WTC11 (cell line): Measurements from ENCODE around the gene C4orf50. TPM values are rescaled to one million over a fixed set of nuclear protein-coding genes. Genes with fewer than 3 reads are reported as not detected.

Experiments
- ATAC-seq: fragments of 200-7000 bp; cut with Tn5 transposase; 2 replicates; pipeline ENCODE4 v1.10.0; 2021; ENCODE audit warnings: mild to moderate bottlenecking, moderate library complexity
- CTCF ChIA-PET: fragments of 300-600 bp; sonication (Branson Sonifier 250); formaldehyde crosslinking; loops from one replicate; lab custom pipeline; 2021; ENCODE audit warnings: antibody characterized with exemption; lab: Charles Lee
- POLR2A ChIA-PET: fragments of 350-600 bp; sonication (Branson Sonifier 250); formaldehyde crosslinking; loops from one replicate; lab custom pipeline; 2021; ENCODE audit warnings: antibody characterized with exemption; lab: Charles Lee
- DNase-seq: peaks from one replicate; pipeline ENCODE4 v3.0.0; 2021; ENCODE audit warnings: low spot score
- H3K27ac Mint-ChIP-seq: 2 replicates; pipeline ENCODE4 v1.8.0; 2021; ENCODE audit warnings: mixed read lengths
- H3K27me3 Mint-ChIP-seq: 2 replicates; pipeline ENCODE4 v1.8.0; 2021; ENCODE audit warnings: low read depth, mild to moderate bottlenecking, moderate library complexity, mixed read lengths
- H3K36me3 Mint-ChIP-seq: 2 replicates; pipeline ENCODE4 v1.8.0; 2021; ENCODE audit warnings: mixed read lengths
- H3K4me1 Mint-ChIP-seq: 2 replicates; pipeline ENCODE4 v1.8.0; 2022; ENCODE audit warnings: mixed read lengths
- H3K4me3 Mint-ChIP-seq: 2 replicates; pipeline ENCODE4 v1.8.0; 2021; ENCODE audit warnings: mild to moderate bottlenecking, moderate library complexity, mixed read lengths
- H3K9me3 Mint-ChIP-seq: 2 replicates; pipeline ENCODE4 v1.8.0; 2021; ENCODE audit warnings: mixed read lengths
- ARID4B ChIP-seq: sonication (generic); formaldehyde crosslinking; IDR thresholded peaks from 2 replicates; pipeline ENCODE4 v1.8.0; 2023; ENCODE audit warnings: missing genetic modification reagents, mild to moderate bottlenecking, borderline replicate concordance
- ATF1 ChIP-seq: sonication (generic); formaldehyde crosslinking; IDR thresholded peaks from 2 replicates; pipeline ENCODE4 v1.8.1; 2023; ENCODE audit warnings: mild to moderate bottlenecking, moderate library complexity, missing genetic modification reagents
- ATF3 ChIP-seq: sonication (generic); formaldehyde crosslinking; conservative IDR thresholded peaks from 2 replicates; pipeline ENCODE4 v1.8.1; 2022; ENCODE audit warnings: mild to moderate bottlenecking, missing genetic modification reagents
- ATF6 ChIP-seq: sonication (generic); formaldehyde crosslinking; IDR thresholded peaks from 2 replicates; pipeline ENCODE4 v1.8.1; 2023; ENCODE audit warnings: mild to moderate bottlenecking, missing genetic modification reagents
- CDX4 ChIP-seq: fragments of 250-450 bp; sonication (Bioruptor Pico); IDR thresholded peaks from 2 replicates; pipeline ENCODE4 v1.9.0; 2021; ENCODE audit warnings: moderate library complexity, mild to moderate bottlenecking, inconsistent platforms, borderline replicate concordance
- E2F5 ChIP-seq: sonication (generic); formaldehyde crosslinking; IDR thresholded peaks from 2 replicates; pipeline ENCODE4 v1.8.1; 2022; ENCODE audit warnings: mild to moderate bottlenecking, moderate library complexity, missing genetic modification reagents
- FOXJ3 ChIP-seq: sonication (generic); formaldehyde crosslinking; IDR thresholded peaks from 2 replicates; pipeline ENCODE4 v1.9.0; 2021; ENCODE audit warnings: missing genetic modification reagents, mild to moderate bottlenecking, borderline replicate concordance
- GABPB1 ChIP-seq: sonication (generic); formaldehyde crosslinking; IDR thresholded peaks from 2 replicates; pipeline ENCODE4 v1.8.1; 2023; ENCODE audit warnings: mild to moderate bottlenecking, missing genetic modification reagents
- GTF2I ChIP-seq: fragments of 250-450 bp; sonication (Bioruptor Pico); conservative IDR thresholded peaks from 2 replicates; pipeline ENCODE4 v1.4.0; 2021; ENCODE audit warnings: mild to moderate bottlenecking
- HMGXB4 ChIP-seq: sonication (generic); formaldehyde crosslinking; IDR thresholded peaks from 2 replicates; pipeline ENCODE4 v1.8.1; 2023; ENCODE audit warnings: mild to moderate bottlenecking, moderate library complexity, missing genetic modification reagents
- JUN ChIP-seq: sonication (generic); formaldehyde crosslinking; IDR thresholded peaks from 2 replicates; pipeline ENCODE4 v1.8.0; 2023; ENCODE audit warnings: mild to moderate bottlenecking, missing genetic modification reagents
- KAT7 ChIP-seq: sonication (generic); formaldehyde crosslinking; IDR thresholded peaks from 2 replicates; pipeline ENCODE4 v1.8.1; 2023; ENCODE audit warnings: missing genetic modification reagents, mild to moderate bottlenecking, borderline replicate concordance
- MAX ChIP-seq: sonication (generic); formaldehyde crosslinking; IDR thresholded peaks from 2 replicates; pipeline ENCODE4 v1.8.0; 2022; ENCODE audit warnings: mild to moderate bottlenecking, missing genetic modification reagents
- NFYB ChIP-seq: sonication (generic); formaldehyde crosslinking; conservative IDR thresholded peaks from 2 replicates; pipeline ENCODE4 v1.8.0; 2022; ENCODE audit warnings: low read depth, missing genetic modification reagents
- PRRX2 ChIP-seq: fragments of 250-450 bp; sonication (Bioruptor Pico); IDR thresholded peaks from 2 replicates; pipeline ENCODE4 v1.8.0; 2021; ENCODE audit warnings: mild to moderate bottlenecking
- SMAD3 ChIP-seq: sonication (generic); formaldehyde crosslinking; IDR thresholded peaks from 2 replicates; pipeline ENCODE4 v1.8.0; 2022; ENCODE audit warnings: missing genetic modification reagents, mild to moderate bottlenecking, borderline replicate concordance
- SOX15 ChIP-seq: fragments of 250-450 bp; sonication (Bioruptor Pico); IDR thresholded peaks from 2 replicates; pipeline ENCODE4 v1.9.0; 2021; ENCODE audit warnings: mild to moderate bottlenecking
- TP53 ChIP-seq: sonication (generic); formaldehyde crosslinking; IDR thresholded peaks from 2 replicates; pipeline ENCODE4 v1.8.1; 2023; ENCODE audit warnings: mild to moderate bottlenecking, missing genetic modification reagents
- USF2 ChIP-seq: sonication (generic); formaldehyde crosslinking; IDR thresholded peaks from 2 replicates; pipeline ENCODE4 v1.8.1; 2023; ENCODE audit warnings: mild to moderate bottlenecking, missing genetic modification reagents, moderate library complexity
- ZNF121 ChIP-seq: sonication (generic); formaldehyde crosslinking; IDR thresholded peaks from 2 replicates; pipeline ENCODE4 v1.8.0; 2023; ENCODE audit warnings: missing genetic modification reagents
- ZNF138 ChIP-seq: sonication (generic); formaldehyde crosslinking; conservative IDR thresholded peaks from 2 replicates; pipeline ENCODE4 v1.8.1; 2022; ENCODE audit warnings: mild to moderate bottlenecking, moderate library complexity, missing genetic modification reagents
- ZNF232 ChIP-seq: sonication (generic); formaldehyde crosslinking; IDR thresholded peaks from 2 replicates; pipeline ENCODE4 v1.8.0; 2022; ENCODE audit warnings: mild to moderate bottlenecking, missing genetic modification reagents
- total RNA-seq: library from RNA; stranded (reverse); gene quantifications from 3 replicates; pipeline ENCODE4 v1.2.3, GENCODE V29; 2021

C4orf50 gene
- total RNA-seq, 1 experiment from 2014 or later = 0.17 TPM

GRCh38 chr4:6008766-6009385 is 9.4 kb downstream of the C4orf50 start:
- peak; percentile 5 for DNase-seq
- H3K4me3 Mint-ChIP-seq = peak overlapping the region; percentile 48
- POLR2A ChIA-PET = no interaction called here
- TF ChIP-seq ATF6 (CRISPR knock-in tag) (no peak), GTF2I (CRISPR knock-in tag) (no peak), JUN (CRISPR knock-in tag) (no peak)
- CTCF ChIA-PET = interaction anchor here (0.7 to 2.7 kb wide), 9 partner anchors 10 to 324 kb away, joined by 3 to 23 read pairs (median 5); no protein-coding TSS in a partner anchor
- no peaks in the 10 kb centered on the region for H3K36me3 Mint-ChIP-seq
- H3K4me1 Mint-ChIP-seq = peaks cover 26% of the 10 kb centered on the region
- H3K9me3 Mint-ChIP-seq = no peaks in the 10 kb centered on the region
- H3K27ac Mint-ChIP-seq = no peak overlapping the region
- peaks cover 32% of the 10 kb centered on the region for H3K27me3 Mint-ChIP-seq
- ATAC-seq = no peak

GRCh38 chr4:6008092-6008551 is 10.1 kb downstream of the C4orf50 start:
- peak; percentile 57 for DNase-seq
- H3K27me3 Mint-ChIP-seq = peaks cover 32% of the 10 kb centered on the region
- no peaks in the 10 kb centered on the region for H3K36me3 Mint-ChIP-seq
- H3K27ac Mint-ChIP-seq = no peak overlapping the region
- H3K9me3 Mint-ChIP-seq = no peaks in the 10 kb centered on the region
- ATAC-seq = peak; percentile 87
- ChIA-PET POLR2A (no interaction called here), CTCF (interaction anchor here (0.6 to 2.7 kb wide), 12 partner anchors 10 to 319 kb away, joined by 3 to 23 read pairs (median 4); no protein-coding TSS in a partner anchor)
- H3K4me1 Mint-ChIP-seq = peaks cover 26% of the 10 kb centered on the region
- peak overlapping the region; percentile 48 for H3K4me3 Mint-ChIP-seq
- TF ChIP-seq KAT7 (CRISPR knock-in tag) (0 out of 2 replicates have a peak, but pooled peaks have one; percentile 83), ATF3 (no peak), ZNF232 (CRISPR knock-in tag) (no peak), FOXJ3 (CRISPR knock-in tag) (no peak), ATF1 (CRISPR knock-in tag) (no peak), PRRX2 (CRISPR knock-in tag) (no peak), NFYB (CRISPR knock-in tag) (no peak), MAX (CRISPR knock-in tag) (no peak), E2F5 (0 out of 2 replicates have a peak, but pooled peaks have one; percentile 58), ARID4B (CRISPR knock-in tag) (no peak), CDX4 (no peak), TP53 (0 out of 2 replicates have a peak, but pooled peaks have one; percentile 45), SMAD3 (no peak), HMGXB4 (peak; percentile 68; the same call in 1 of the 2 replicates), JUN (CRISPR knock-in tag) (no peak), ZNF138 (CRISPR knock-in tag) (0 out of 2 replicates have a peak, but pooled peaks have one; percentile 45), GABPB1 (no peak), USF2 (CRISPR knock-in tag) (peak; percentile 22; the same call in 1 of the 2 replicates), ZNF121 (CRISPR knock-in tag) (no peak), SOX15 (CRISPR knock-in tag) (no peak)
